ENCODE measurements around the gene HTR3A.

HTR3A gene

DNA sequence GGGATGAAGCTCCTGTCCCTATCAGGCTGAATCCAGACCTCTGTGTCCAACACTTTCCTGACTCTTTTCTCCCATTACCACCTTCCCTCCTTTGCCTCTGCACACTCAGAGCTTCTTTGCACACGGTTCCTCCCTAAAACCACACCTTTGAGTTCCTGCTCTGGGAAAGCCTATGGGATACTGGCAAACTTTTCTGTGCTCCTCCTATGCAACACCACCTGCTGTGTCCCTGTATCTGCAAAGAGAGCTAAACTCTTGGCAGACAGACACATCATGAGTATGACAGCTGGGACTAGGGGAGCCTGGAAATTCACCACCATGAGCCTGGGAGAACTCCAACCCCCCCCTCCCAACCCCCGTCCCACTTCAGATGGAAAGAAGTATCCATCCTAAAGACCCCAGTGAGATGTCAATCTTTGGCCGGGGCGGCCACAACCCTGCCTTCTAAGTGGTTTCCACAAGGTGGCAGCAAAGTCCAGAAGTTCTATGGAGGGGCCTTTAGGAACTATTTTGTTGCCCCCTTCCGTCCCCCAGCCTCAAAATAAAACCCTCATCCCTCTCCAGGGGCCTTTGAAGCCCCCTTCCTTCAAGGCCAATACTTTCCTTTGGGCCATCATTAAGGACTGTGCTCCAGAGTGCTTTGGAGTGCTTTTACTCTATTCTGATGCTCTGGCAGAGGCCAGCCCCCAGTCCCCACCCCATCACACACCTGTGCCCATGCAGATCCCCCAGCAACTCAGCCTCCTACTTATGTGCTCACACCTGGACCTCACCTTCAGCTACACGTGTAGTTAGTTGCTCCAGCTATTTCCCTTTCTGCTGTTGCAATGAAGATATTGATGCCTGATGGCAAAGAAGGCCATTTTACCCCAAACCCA, 19.4 kb downstream of the HTR3A start:
- Histone ChIP-seq H3K27ac (ENCODE audit: low read depth, low read length) (no peak overlapping the region), H3K9me3 (ENCODE audit: insufficient read depth, low read depth, low read length) (no peaks in the 10 kb centered on the region), H3K4me1 (ENCODE audit: insufficient read depth, low read length) (0 out of 2 replicates have a peak, but pooled peaks cover 11% of the 10 kb centered on the region), H3K27me3 (ENCODE audit: insufficient read depth, low read length) (no peaks in the 10 kb centered on the region), H3K9ac (ENCODE audit: low read depth, low read length) (no peak overlapping the region), H3K4me3 (ENCODE audit: low read length) (no peak overlapping the region), H3K36me3 (ENCODE audit: insufficient read depth, low read length) (no peaks in the 10 kb centered on the region)
- 11% methylated on average over 6 of the region's 6 CpGs for WGBS

DNA sequence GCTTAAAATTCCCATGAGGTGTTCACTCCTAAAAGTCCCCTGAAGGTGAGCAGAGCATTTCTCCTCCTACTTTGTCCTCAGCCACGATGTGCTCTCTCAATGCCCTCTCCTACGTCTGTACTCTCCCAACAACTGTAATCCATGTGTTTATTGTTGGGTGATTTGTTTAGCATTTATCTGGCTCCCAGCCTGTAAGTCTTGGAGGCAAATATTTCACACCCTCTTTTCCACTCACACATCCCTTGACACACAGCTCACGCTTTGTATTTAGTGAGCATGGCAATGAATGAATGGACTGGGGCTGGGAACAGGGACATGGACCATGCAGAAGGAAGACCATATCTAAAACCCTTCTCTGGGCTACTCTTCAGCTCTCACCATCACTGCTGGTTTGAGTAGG, 22.6 kb downstream of the HTR3A start:
- no CpG with 5 or more reads among the region's 3 CpGs for WGBS
- Histone ChIP-seq H3K4me3 (ENCODE audit: low read length) (no peak overlapping the region), H3K36me3 (ENCODE audit: insufficient read depth, low read length) (no peaks in the 10 kb centered on the region), H3K27me3 (ENCODE audit: insufficient read depth, low read length) (no peaks in the 10 kb centered on the region), H3K9ac (ENCODE audit: low read depth, low read length) (no peak overlapping the region), H3K27ac (ENCODE audit: low read depth, low read length) (no peak overlapping the region), H3K9me3 (ENCODE audit: insufficient read depth, low read depth, low read length) (no peaks in the 10 kb centered on the region), H3K4me1 (ENCODE audit: insufficient read depth, low read length) (0 out of 2 replicates have a peak, but pooled peaks cover 6% of the 10 kb centered on the region)

DNA sequence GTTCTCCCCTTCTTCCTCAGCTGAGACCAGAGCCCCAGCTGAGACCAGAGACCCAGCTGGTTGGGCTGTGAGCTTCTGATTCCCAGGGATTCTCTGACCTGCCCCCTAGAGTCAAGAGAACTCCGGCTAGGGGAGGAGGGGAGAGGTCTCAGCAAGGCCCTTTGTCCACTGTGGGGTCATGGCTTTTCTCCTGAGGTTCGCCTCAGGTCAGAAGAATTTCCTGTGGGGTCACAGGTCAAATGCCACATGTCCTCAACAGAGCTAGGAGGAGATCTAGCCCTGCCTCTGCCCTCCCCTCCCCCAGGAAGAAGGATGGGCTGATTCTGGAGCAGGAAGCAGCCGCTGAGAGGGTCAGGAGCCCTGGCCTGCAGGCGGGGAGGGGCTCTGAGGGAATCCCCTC, 23.7 kb downstream of the HTR3A start:
- WGBS = 78% methylated on average over 2 of the region's 4 CpGs
- no peak overlapping the region for H3K27ac ChIP-seq (ENCODE audit: low read depth, low read length)

DNA sequence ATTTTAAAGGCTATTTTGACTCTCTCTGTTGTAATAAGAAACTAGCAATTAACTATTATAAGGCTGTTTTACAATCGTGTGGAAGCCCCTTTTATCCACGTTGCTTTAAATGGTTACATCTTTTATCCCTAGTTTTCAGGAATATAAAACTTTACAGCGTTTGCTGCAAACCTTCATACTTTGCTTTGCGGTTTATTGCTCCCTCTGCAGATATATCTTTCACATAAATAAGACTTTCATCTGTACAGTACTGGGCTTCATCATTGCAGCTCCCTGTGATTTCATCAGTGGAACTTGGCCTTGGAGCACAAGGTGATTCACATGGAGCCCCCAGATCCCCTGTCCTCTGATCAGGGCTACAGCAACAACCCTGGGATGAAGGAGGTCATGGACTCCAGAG, 25.6 kb downstream of the HTR3A start:
- 93% methylated on average over 4 of the region's 4 CpGs for whole genome bisulfite sequencing
- Histone ChIP-seq H3K9me3 (ENCODE audit: insufficient read depth, low read depth, low read length) (no peaks in the 10 kb centered on the region), H3K27me3 (ENCODE audit: insufficient read depth, low read length) (no peaks in the 10 kb centered on the region), H3K9ac (ENCODE audit: low read depth, low read length) (no peak overlapping the region), H3K36me3 (ENCODE audit: insufficient read depth, low read length) (no peaks in the 10 kb centered on the region), H3K4me1 (ENCODE audit: insufficient read depth, low read length) (no peaks in the 10 kb centered on the region), H3K27ac (ENCODE audit: low read depth, low read length) (no peak overlapping the region), H3K4me3 (ENCODE audit: low read length) (no peak overlapping the region)

More for the DNA sequence above, 23.7 kb downstream of the HTR3A start:
- no peak overlapping the region for H3K4me3 ChIP-seq (ENCODE audit: low read length)
- H3K36me3 ChIP-seq (ENCODE audit: insufficient read depth, low read length) = no peaks in the 10 kb centered on the region
- no peaks in the 10 kb centered on the region for H3K4me1 ChIP-seq (ENCODE audit: insufficient read depth, low read length)
- no peaks in the 10 kb centered on the region for H3K9me3 ChIP-seq (ENCODE audit: insufficient read depth, low read depth, low read length)
- H3K9ac ChIP-seq (ENCODE audit: low read depth, low read length) = no peak overlapping the region
- no peaks in the 10 kb centered on the region for H3K27me3 ChIP-seq (ENCODE audit: insufficient read depth, low read length)

DNA sequence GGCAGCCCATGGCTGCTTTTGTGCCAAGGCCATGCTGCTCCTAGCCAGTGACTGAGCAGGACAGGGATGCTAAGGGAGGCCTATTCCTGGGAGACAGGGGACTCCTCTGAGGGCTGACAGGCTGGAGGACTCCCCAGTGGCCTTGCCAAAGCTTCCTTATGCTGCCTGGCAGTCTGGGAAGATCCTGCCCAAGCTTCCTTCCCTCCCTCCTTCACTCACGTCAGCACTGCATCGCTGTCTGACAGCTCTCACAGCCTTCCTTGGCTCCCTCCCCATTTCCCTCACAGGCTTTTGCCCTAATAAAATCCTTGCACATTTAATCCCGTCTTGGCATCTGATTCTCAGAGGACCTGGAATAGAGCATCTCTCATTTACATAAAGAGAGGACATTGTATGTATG, 26.5 kb downstream of the HTR3A start:
- WGBS = 90% methylated on average over 3 of the region's 3 CpGs
- Histone ChIP-seq H3K27me3 (ENCODE audit: insufficient read depth, low read length) (no peaks in the 10 kb centered on the region), H3K9me3 (ENCODE audit: insufficient read depth, low read depth, low read length) (no peaks in the 10 kb centered on the region), H3K36me3 (ENCODE audit: insufficient read depth, low read length) (no peaks in the 10 kb centered on the region), H3K27ac (ENCODE audit: low read depth, low read length) (no peak overlapping the region), H3K4me1 (ENCODE audit: insufficient read depth, low read length) (no peaks in the 10 kb centered on the region), H3K4me3 (ENCODE audit: low read length) (no peak overlapping the region), H3K9ac (ENCODE audit: low read depth, low read length) (no peak overlapping the region)

DNA sequence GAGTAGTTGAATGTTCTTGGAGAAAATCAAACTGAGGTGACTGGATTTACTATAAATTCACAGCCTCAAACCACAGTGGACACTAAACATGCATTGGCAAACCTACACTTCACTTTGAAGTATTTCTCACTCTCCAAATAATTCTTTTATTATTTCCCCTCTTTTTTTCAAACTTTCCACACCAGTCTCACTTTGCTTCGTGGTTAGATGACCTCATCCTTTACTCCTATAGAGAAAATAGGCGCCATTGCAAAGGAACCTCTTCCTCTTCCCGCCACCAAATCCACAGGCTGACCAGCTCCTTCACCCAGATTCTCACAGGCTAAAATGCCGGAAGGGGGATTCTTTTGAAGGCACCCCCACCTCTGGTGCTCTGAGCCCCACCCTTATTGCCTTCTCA, 33.4 kb downstream of the HTR3A start:
- Histone ChIP-seq H3K27ac (ENCODE audit: low read depth, low read length) (no peak overlapping the region), H3K36me3 (ENCODE audit: insufficient read depth, low read length) (no peaks in the 10 kb centered on the region), H3K4me3 (ENCODE audit: low read length) (no peak overlapping the region), H3K4me1 (ENCODE audit: insufficient read depth, low read length) (no peaks in the 10 kb centered on the region), H3K9ac (ENCODE audit: low read depth, low read length) (no peak overlapping the region), H3K27me3 (ENCODE audit: insufficient read depth, low read length) (no peaks in the 10 kb centered on the region), H3K9me3 (ENCODE audit: insufficient read depth, low read depth, low read length) (no peaks in the 10 kb centered on the region)
- 80% methylated on average over 4 of the region's 4 CpGs for WGBS

DNA sequence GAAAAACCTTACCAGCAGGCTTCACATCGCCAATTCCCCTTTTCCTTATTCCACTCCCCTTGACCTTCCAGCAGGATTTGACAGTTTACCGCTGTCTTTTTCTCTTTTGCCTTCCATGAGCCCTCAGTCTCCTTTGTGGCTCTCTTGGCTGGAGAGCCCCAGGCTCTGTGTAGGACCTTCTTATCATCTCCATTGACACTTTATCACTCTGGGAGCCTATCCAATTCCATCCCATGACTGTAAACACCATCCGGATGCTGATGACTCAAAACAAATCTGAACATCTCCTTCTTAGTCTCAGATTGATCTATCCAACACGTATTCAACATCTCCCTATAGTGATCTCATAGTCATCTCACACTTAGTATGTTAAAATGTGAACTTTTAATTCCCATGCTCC, 36.0 kb downstream of the HTR3A start:
- no peaks in the 10 kb centered on the region for H3K4me1 ChIP-seq (ENCODE audit: insufficient read depth, low read length)
- no peaks in the 10 kb centered on the region for H3K27me3 ChIP-seq (ENCODE audit: insufficient read depth, low read length)
- H3K27ac ChIP-seq (ENCODE audit: low read depth, low read length) = no peak overlapping the region
- no peaks in the 10 kb centered on the region for H3K36me3 ChIP-seq (ENCODE audit: insufficient read depth, low read length)
- 88% methylated on average over 4 of the region's 4 CpGs for WGBS
- no peak overlapping the region for H3K9ac ChIP-seq (ENCODE audit: low read depth, low read length)
- H3K9me3 ChIP-seq (ENCODE audit: insufficient read depth, low read depth, low read length) = no peaks in the 10 kb centered on the region
- H3K4me3 ChIP-seq (ENCODE audit: low read length) = no peak overlapping the region

DNA sequence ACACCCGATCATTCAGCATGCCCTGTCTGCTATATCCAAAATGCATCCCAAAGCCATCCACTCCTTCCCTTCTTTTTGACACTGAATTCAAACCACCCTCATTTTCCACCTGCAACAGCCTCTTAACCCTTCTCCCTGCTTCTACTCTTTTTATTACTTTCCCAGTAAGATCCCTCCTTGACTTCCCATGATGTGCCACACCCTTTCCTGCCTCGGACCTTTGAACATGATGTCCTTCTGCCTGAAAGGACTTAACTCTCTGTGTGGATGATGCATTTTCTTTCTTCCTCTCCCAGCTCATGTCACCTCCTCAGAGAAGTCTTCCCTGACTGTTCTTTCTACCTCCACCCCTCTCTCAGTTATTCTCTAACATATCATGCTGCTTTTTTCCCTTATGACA, 36.5 kb downstream of the HTR3A start:
- Histone ChIP-seq H3K4me3 (ENCODE audit: low read length) (no peak overlapping the region), H3K4me1 (ENCODE audit: insufficient read depth, low read length) (no peaks in the 10 kb centered on the region), H3K9me3 (ENCODE audit: insufficient read depth, low read depth, low read length) (no peaks in the 10 kb centered on the region), H3K9ac (ENCODE audit: low read depth, low read length) (no peak overlapping the region), H3K27ac (ENCODE audit: low read depth, low read length) (no peak overlapping the region), H3K36me3 (ENCODE audit: insufficient read depth, low read length) (no peaks in the 10 kb centered on the region), H3K27me3 (ENCODE audit: insufficient read depth, low read length) (no peaks in the 10 kb centered on the region)
- WGBS = 87% methylated on average over 2 of the region's 2 CpGs

DNA sequence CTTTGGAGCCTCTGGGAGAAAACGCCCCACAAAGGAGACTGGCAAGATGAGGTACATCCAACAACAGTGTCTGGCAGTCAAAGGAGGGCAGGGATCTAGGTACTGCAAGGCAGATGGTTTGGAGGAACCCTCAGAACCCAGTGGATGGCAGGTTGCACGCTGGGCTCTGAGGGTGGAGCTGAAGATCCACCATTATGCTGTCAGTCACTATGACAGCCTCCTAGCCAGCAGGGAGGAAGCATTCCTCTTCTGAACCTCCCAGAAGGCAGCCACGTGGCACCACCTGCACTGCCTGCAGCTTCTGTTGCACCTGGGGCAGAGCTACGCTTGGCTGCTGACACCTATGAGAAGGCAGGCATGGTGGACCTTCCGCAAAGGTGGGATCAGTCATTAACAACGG, 40.2 kb downstream of the HTR3A start:
- no peak overlapping the region for H3K4me3 ChIP-seq (ENCODE audit: low read length)
- no peaks in the 10 kb centered on the region for H3K9me3 ChIP-seq (ENCODE audit: insufficient read depth, low read depth, low read length)
- H3K9ac ChIP-seq (ENCODE audit: low read depth, low read length) = no peak overlapping the region
- no peaks in the 10 kb centered on the region for H3K36me3 ChIP-seq (ENCODE audit: insufficient read depth, low read length)
- no peaks in the 10 kb centered on the region for H3K27me3 ChIP-seq (ENCODE audit: insufficient read depth, low read length)
- no peak overlapping the region for H3K27ac ChIP-seq (ENCODE audit: low read depth, low read length)
- H3K4me1 ChIP-seq (ENCODE audit: insufficient read depth, low read length) = no peaks in the 10 kb centered on the region
- WGBS = 55% methylated on average over 6 of the region's 6 CpGs

DNA sequence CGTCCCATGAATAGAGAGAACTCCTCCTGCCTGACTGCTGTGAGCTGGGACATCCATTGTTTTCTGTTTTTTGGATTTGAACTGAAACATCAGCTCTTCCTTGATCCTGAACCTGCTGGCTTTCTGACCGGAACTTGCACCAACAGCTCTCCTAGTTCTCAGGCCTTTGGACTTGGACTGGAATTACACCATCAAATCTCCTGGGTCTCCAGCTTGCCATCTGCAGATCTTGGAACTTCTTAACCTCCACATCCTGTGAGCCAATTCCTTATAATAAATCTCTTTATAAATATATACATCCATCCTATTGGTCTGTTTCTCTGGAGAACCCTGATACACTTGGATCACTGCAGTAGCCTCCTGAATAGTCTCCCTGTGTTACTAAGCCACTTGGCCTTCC, 42.1 kb downstream of the HTR3A start:
- Histone ChIP-seq H3K36me3 (ENCODE audit: insufficient read depth, low read length) (no peaks in the 10 kb centered on the region), H3K9me3 (ENCODE audit: insufficient read depth, low read depth, low read length) (no peaks in the 10 kb centered on the region), H3K27me3 (ENCODE audit: insufficient read depth, low read length) (no peaks in the 10 kb centered on the region), H3K4me3 (ENCODE audit: low read length) (no peak overlapping the region), H3K9ac (ENCODE audit: low read depth, low read length) (no peak overlapping the region), H3K27ac (ENCODE audit: low read depth, low read length) (no peak overlapping the region), H3K4me1 (ENCODE audit: insufficient read depth, low read length) (no peaks in the 10 kb centered on the region)
- 89% methylated on average over 2 of the region's 2 CpGs for WGBS

DNA sequence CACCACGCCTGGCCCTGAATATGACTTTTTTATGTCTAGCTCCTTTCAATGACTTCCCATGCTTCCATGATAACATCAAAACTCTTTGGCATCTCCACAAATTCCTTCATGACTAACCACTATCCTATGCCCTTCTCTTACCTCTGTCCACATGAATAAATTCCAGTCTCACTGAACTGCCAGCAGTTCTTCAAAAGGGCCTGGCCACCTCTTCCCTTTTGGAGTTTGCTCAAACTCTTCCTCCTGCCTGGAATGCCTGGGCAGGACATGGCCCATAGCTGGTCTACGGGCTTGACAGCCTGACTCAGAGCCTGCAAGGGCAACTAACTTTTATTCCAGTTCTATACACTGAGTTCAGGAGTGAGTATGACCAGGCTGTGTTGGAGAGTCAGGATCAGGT, 42.8 kb downstream of the HTR3A start:
- H3K36me3 ChIP-seq (ENCODE audit: insufficient read depth, low read length) = no peaks in the 10 kb centered on the region
- no peaks in the 10 kb centered on the region for H3K27me3 ChIP-seq (ENCODE audit: insufficient read depth, low read length)
- H3K4me3 ChIP-seq (ENCODE audit: low read length) = no peak overlapping the region
- no peak overlapping the region for H3K9ac ChIP-seq (ENCODE audit: low read depth, low read length)
- no peak overlapping the region for H3K27ac ChIP-seq (ENCODE audit: low read depth, low read length)
- H3K4me1 ChIP-seq (ENCODE audit: insufficient read depth, low read length) = no peaks in the 10 kb centered on the region
- no peaks in the 10 kb centered on the region for H3K9me3 ChIP-seq (ENCODE audit: insufficient read depth, low read depth, low read length)
- 72% methylated on average over 2 of the region's 2 CpGs for whole genome bisulfite sequencing

DNA sequence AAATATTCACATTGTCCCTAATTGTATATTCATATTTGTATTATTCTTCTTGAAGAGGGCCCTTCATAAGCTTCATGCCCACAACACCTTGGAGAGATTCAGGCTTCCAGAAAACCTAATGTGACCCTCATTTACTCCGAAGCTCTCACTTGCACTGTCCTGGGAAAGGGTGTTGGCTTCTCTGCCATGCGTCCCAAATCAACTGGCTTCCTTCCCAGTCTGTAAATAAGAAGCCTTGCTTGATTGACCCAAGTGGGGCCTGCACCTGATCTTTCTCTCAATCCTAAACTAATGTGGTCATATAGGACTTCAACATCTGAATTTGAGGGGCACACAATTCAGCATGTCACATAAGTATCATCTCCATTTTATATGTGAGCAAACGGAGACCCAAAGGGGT, 44.1 kb downstream of the HTR3A start:
- no peaks in the 10 kb centered on the region for H3K9me3 ChIP-seq (ENCODE audit: insufficient read depth, low read depth, low read length)
- no peak overlapping the region for H3K4me3 ChIP-seq (ENCODE audit: low read length)
- no peaks in the 10 kb centered on the region for H3K4me1 ChIP-seq (ENCODE audit: insufficient read depth, low read length)
- no peaks in the 10 kb centered on the region for H3K36me3 ChIP-seq (ENCODE audit: insufficient read depth, low read length)
- WGBS = 91% methylated on average over 3 of the region's 3 CpGs
- H3K9ac ChIP-seq (ENCODE audit: low read depth, low read length) = no peak overlapping the region; the same call in 1 of the 2 replicates
- H3K27me3 ChIP-seq (ENCODE audit: insufficient read depth, low read length) = no peaks in the 10 kb centered on the region
- no peak overlapping the region for H3K27ac ChIP-seq (ENCODE audit: low read depth, low read length)

All from HUES64 (cell line).